GM04503 (cell line): ENCODE measurements around the gene ZC3H6.
"Not testable (repeated sequence)": the region's sequence is repeated elsewhere in the genome, so short reads cannot be mapped to it uniquely, and the experiment has no call there.

Experiments used
- DNase-seq: peaks from one replicate; pipeline ENCODE4 v3.0.0-alpha.2; 2012; ENCODE audit warnings: low read depth

ZC3H6 gene

DNA sequence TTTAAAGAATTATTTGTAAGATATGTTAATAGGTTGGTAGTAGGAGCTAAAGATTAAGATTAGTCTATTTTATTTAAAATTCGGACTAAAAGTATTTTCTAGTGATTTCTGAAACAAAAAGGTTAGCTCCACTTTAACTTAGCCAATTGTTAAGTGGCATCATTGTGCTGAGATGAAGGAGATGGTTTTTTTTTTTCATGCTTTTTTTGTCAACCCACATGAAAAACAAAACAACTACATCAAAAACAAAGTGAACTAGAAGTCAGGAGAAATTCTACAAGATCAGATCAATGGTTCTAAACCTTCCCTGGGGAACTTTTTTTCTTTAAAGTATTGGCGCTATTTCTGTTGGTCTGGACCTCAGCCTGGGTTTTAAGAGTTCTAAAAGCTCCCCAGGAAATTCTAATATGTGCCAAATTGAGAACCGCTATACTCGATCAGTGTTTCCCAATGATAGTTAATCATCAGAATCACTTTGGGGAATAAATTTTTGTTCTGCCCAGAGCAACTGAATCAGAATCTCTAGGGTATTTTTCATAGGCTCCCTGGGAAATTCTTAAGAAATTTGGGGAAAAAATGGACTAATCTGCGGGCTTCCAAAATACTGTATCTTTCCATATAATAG is 2.3 kb downstream of the ZC3H6 start:
- no peak for DNase-seq

DNA sequence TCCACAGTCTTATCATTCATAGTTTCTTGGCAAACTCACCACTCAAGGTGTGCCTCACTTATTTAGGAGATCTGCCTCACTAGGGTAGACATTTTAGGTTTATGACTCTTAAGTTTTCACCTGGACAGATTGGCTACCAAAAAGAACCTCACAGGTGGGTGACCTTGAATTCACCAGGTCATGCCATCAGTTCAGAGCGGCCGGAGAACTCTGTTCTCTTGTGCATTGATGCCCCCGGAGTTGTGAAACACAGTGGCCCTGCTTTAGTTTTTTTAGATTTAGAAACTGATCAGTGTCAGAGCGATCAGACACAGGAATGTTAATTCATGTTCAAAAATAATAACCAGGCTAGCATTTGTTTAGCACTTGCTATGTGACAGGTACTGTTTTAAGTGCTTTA is 6.7 kb downstream of the ZC3H6 start:
- not testable (repeated sequence) for DNase-seq

DNA sequence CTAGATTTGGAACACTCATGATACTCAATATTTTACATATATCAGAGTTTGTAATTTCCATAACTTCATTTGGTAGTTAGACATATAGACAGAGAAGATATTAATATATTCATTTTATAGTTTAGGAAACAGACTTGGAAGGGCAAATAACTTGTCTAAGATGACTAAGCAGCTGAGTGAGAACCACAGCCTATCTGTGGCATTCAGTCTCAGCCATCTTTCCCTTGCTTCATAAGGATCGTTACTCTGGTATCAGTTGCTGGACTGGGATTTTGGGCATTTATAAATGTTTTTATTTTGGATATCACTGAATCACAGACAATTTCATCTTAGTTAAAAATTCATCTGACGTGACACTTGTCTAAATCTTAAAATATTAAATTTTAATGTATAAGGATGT is 8.1 kb downstream of the ZC3H6 start:
- not testable (repeated sequence) for DNase-seq

DNA sequence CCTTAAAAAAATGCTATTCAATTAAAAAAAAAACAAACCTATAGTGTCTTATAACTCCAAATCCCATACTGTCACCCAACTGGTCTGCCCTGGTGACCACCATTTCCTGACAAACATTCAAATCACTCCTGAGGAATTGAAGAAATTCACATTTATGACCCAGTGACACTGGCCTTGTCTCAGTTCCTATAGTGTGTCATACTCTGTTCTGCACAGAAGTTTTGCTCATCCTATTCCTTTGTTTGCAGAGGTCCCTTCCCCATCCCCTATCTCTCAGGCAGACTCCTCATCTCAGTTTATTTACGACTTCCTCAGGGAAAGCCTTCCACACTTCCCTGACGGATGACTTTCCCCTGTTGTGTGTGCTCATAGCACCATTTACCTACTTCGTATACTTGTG is 14.7 kb downstream of the ZC3H6 start:
- DNase-seq: no peak

DNA sequence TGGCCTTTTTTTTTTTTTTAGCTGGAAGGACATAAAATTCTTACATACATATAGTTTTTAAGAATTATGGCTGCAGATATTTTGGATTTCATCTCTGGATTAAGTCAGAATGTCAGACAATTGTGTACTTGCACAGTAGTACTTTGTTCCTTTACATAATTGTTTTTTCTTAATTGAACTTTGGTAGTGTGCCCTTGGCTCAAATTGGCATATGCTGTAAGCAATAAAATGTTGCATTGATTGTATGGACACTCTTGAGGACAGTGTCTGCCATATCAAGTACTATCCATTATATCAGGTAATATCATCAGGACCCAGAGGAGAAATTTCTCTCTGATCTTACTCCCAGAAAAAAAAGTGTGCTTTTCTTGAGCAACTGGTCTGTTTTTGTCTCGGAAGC is 15.3 kb downstream of the ZC3H6 start:
- DNase-seq: no peak

DNA sequence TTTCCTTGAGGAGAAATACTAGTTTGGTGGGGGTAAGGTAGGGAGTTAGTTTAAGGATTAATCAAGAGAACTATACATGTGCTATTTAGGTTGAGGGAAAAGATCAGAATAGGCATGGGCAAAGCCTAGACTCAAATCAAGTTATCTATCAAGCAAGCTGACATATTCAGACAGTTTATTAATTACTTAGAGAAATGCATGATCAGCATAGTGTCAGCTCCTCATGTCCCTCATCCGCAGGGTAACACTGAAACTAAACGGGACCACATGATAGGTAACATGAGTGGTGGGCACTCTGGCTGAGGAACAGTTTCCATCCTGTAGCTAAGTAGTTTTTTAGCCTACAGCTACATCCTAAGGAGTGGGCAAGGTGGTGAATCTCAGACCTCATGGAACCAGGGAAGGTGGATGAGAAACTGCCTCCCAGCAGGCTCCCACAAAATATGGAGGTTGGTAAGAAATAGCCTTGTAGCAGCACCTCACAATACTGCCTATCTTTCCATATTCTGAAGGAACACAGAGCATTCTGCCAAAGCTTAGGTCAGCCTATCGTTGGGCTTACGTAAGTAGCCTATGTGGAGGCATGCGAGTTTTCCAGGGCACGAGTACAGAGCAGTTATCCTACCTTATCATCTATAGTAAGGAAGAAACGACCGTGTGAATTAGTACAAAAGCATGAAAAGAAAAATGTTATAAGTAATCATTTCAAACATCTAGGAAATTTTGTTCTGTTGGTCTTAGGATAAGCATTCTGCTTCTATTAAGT is 18.4 kb downstream of the ZC3H6 start:
- DNase-seq: no peak

DNA sequence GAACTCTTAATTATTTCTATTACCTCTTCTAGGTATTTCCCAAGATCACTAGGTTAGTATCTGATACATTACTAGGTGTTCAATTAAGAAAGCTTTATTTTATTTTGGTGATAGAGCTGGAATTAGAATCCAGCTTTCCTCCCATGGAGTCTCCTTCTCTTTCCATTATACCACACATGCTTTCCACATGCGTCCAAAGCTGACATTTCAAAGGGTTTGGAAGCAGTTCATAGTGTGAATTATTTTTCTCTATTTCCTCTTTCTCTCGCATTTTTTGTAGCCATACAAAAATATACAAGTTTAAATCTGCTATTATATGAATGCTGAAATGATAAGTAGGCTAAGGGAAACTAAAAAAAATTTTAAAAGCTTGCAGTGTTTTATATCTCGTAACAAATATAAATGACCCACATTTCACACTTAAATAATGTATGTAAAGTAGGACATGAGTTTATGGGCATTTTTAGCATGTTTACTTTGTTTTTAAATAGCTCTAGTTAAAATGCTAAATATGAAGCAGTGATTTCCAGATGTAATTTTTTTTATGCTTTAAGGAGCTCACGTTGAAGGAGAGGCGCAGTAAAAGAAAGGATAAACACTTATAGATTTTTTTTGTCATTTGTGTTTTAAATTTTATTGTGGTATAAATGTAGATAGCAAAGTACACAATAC is 20.1 kb downstream of the ZC3H6 start:
- DNase-seq: no peak

DNA sequence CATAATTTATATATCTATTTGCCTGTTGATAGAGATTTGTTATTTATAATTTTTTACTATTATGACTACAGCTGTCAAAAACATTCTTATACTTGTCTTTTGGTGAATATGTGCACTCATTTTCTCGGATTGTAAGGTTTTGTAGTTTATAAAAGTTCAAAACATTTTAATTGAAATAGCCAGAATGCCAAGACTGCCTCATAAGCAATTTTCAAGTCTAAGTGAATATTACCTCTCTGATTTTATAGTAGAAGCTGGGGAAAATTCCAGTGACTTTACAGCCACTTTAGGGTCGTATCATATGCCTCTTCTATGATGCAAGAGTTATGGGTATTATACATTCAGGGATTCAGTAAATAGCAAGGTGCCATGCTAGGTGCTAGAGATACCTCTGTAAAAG is 21.0 kb downstream of the ZC3H6 start:
- DNase-seq: no peak

DNA sequence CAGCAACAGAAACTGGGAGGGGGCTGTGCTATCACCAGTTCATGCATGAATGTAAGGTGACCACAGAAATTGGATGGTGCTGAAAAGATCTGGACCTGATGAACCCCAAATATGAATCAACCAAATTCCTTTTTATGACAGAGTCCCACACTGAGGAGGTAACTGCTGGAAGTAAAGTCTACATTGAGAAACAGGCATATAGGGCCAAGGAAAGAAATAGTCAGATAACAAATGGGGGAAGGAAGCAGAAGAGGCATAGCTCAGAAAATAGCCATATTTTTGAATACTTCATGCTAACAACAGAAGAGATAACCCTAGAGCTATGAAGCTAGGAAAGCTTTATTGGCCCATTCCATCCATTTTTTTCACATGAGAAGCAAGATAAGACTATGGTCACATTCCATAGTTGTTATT is 25.8 kb downstream of the ZC3H6 start:
- no peak for DNase-seq

DNA sequence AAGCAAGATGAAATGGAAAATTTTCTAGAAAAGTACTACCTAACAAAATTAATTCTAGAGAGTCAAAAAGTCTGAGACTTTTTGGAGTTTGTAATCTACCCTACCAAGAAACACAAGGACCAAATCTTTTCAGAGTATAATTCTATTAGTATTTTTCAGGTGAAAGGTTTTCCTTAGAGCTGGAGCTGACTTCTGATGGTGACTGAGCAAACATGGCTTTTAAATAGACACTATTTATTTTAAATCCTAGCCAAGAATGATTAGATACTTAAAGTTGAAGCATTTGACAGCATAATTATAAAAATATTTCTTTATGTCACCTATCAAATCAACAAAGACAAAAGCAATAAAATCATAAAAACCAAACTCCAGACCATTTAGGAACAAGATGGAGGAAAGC is 26.6 kb downstream of the ZC3H6 start:
- DNase-seq: no peak

DNA sequence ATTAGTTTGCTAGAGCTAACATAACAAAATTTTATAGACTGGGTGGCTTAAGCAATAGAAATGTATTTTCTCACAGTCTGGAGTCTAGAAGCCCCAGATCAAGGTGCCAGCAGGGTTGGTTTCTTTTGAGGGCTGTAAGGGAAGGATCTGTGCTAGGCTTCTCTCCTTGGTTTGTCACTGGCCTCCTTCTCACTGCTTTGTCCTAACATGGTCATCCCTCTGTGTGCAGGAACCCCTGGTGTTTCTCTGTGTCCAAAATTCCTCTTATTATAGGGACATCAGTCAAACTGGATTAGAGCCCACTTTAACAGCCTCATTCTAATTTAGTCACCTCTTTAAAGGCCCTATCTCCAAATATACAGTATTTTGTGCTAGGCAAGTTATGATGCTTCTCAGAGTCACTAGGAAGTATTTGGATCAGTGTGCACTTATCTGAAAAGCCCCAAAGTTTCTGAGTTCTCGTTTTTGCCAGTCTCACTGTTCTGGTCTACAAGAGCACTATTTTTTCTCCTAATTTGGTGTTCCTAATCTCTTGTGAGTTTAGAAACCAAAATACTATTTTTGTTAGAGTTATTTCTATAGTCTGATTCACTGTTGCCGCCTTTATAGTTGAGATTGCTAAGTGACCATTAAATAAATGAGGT is 29.0 kb downstream of the ZC3H6 start:
- no peak for DNase-seq

DNA sequence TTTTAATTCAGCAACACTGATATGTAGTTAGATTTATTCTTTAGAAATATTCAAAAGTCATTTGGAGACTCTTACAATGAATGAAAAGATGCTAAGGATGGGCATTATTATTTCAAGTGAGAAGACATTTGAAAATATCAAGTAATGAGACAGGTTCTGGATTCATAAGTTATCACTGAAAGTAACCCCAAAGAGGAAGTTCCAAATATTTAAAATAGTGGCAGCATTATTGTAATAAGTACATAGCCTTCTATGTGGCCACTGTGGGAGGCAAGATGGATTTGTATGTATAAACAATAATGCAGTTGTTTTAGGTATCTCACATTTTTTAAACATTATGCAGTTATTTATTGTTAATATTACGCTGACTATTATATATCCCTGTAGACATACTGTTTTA is 29.7 kb downstream of the ZC3H6 start:
- no peak for DNase-seq

DNA sequence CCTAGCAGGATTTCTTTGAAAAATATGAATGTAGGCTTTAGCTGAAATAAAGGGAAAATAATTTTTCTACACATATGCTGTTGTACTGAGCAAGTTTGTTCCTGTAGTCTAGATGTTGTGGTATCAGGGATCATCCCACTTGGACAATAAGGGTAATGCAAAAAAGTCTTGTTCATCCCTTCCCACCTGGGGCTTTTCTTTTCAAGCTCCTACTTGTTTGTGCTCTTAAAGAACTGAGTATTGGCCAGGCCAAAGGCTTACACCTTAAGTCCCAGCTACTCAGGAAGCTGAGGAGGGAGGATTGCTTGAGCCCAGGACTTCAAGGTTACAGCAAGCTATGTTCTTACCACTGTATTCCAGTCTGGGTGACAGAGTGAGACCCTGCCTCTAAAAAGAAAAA is 35.5 kb downstream of the ZC3H6 start:
- DNase-seq: no peak

DNA sequence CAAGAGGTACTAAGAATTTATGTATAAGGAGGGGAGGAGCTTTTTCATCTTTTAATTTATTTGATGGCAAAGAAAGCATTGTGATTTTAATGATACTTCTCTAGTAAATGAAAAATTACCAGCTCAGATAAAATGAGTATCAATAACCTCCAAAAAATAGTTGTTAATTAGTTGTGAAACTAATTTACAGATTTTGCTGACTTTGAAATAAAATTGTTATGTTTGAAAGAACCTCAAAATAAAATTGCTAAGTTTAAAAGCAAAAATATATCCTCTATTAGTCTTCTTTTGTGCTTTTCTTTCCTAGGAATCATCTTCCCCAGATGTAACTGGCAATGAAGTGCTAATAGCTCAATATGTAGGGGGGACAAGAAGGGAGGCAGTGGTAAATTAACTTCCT is 36.5 kb downstream of the ZC3H6 start:
- DNase-seq: no peak

DNA sequence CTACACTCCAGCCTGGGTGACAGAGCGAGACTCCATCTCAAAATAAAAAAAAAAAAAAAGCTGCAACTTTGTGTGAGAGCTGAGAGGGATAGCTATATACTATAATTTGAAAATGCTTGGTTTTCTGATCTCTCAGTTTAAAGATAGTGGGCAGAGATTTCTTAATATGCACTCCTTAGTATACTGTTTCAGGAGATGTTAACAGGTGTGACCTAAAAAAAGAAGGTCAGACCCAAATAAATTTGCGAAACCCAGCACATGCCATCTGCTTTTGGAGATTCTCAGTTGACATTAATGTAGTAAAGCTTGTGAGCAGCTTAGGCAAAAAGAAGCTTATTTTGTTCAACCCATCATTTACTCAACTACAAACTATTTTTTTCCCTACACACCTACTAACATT is 37.4 kb downstream of the ZC3H6 start:
- no peak for DNase-seq

DNA sequence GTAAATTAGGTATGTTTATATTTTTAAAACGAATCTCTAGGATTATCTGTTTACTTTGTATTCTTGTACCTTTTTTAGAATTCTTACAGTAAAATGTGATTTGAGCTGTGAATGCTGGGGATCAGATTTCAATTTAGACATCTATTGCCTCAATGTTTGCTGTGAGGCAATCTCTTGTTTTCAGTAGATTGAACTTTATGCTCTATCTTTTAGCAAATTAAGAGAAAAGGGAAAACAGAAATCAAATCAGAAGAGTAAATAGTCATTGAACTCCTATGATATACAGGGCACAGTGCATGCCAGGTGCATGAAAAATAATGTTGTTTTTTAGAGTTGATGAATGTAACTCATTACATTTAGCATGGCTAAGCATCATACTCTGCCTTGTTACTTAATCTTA is 39.5 kb downstream of the ZC3H6 start:
- DNase-seq: no peak

DNA sequence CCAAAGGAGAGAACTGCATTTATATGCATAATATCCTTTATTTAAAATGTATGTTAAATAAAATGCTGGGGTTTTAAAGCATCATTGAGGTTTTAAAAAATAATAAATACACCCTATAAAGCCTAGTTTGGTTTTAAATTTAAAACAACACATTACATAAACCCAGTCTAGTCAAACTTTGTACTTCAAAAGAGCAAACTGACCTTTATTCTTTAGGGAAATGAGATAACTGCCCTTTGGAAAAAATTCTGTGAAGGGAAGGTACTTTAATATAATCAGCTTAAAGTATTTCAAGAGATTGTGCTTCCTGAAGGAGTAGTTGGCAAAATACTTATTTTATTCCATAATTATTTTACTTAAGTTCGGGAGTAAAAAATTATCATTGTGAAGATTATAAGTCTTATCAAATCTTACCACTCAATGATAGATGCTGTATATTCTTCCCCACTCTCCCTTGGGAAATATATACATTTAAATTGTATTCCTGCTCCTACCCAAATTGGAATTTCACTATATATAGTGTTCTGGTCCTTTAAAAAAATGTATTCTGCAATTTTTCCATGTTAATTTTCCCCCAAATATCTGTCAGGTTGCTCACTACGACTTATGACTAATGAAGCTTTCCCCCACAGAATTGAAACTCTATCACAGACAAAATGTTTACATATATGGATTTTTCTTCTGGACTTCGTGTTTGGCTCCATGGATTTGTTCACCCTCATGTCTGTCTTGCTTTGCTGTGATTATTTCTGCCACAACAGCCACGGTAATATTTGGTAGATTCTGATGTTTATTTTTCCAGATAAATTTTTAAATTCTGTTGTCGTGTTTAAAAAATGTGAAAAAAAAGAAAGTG is 42.1 kb downstream of the ZC3H6 start:
- DNase-seq: no peak

DNA sequence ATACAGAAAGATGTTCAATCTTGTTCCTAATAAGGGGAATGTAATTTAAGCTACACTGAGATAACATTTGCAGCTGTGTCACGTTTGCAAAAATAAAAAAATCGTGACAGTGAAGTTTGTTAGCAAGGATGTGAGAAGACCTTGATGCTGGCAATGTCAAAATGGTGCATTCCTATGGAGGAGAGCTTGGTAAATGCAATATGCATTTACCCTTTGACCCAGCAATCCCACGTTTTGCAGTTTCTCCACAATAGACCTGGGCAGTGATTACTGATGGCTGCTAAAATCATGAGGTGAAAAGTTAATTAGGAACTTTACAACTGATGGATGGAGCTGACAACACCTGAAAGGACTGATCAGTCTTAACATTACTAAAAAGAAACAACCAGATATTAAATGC is 43.1 kb downstream of the ZC3H6 start:
- DNase-seq: no peak

DNA sequence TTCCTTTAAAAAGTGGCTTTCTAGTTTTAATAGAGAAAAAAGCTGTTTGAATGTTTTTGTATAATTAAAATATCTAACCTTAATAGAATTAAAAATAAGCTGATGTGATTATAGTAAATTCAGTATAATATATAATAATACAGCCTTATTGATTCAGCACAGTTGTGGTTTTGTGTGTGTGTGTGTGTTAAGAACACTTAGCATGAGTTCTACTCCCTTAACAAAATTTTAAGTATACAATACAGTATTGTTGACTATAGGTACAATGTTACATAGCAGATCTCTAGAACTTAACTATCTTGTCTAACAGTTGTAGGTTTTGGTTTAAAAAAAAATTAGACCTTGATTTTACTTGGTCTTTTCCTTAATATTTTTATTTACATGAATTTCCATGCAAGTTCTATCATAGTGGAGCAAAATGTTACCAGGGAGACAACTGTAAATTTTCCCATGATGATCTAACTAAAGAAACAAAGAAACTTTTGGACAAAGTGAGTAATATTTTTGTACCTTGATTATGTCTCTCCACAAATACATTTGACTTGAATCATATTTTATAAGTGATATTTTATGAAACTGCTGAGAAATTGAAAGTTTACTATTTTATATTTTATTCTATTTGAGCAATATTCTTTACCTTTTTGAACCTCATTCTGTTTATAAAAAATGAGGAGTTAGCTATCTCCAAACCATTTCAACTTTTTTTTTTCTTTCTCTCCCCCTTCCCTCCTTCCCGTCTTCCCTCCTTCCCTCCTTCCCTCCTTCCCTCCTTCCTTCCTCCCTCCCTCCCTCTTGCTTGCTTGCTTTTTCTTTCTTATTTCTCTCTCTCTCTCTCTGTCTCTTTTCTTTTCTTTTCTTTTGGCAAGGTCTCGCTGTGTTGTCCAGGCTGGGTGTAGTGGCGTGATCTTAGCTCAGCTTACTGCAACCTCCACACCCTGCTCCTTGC is 46.3 kb downstream of the ZC3H6 start:
- DNase-seq: no peak

DNA sequence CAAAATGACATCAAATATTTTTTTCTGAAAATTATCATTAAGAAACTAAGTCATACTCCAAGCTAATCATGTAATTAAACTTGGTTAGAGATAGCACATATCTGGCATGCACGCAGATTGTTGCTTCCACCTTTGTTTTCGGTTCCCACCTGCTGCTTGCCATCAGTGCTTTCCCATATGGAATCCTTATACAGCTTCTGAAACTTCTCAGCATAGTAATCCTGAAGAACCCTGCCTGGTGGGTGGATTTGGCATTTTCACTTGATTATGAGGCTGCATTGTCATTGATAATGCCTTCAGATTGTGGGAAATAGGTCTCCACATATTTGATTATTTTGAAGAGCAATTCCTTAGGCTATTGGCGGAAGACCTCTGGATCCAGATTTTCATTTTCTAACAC is 47.5 kb downstream of the ZC3H6 start:
- DNase-seq: no peak
